Neutrophil (primary cell): ENCODE measurements around the gene EFCAB5.
"Not testable (repeated sequence)": the region's sequence is repeated elsewhere in the genome, so short reads cannot be mapped to it uniquely, and the experiment has no call there.

Source experiments
- H3K27ac ChIP-seq: fragments of 200-600 bp; sonication (generic); 2 replicates; pipeline ENCODE4 v1.5.1; 2016; ENCODE audit warnings: mild to moderate bottlenecking, moderate library complexity
- H3K27me3 ChIP-seq: fragments of 200-600 bp; sonication (generic); 2 replicates; pipeline ENCODE4 v1.6.0; 2016; ENCODE audit warnings: mild to moderate bottlenecking
- H3K36me3 ChIP-seq: fragments of 200-600 bp; sonication (generic); 2 replicates; pipeline ENCODE4 v1.5.1; 2017
- H3K4me1 ChIP-seq, 2 experiments: fragments of 200-600 bp in 1 of 2; sonication (generic) in 1 of 2; 1 replicate in 1 of 2; 2 replicates in 1 of 2; pipeline versions ENCODE4 v1.5.1 to v1.6.1; 2013 to 2016; ENCODE audit warnings: low read depth in 1 of 2, low read length in 1 of 2, mild to moderate bottlenecking in 1 of 2, moderate library complexity in 1 of 2; ENCODE audit not compliant: control insufficient read depth in 1 of 2, insufficient read depth in 1 of 2
- H3K4me3 ChIP-seq, 2 experiments: fragments of 200-600 bp in 1 of 2; sonication (generic) in 1 of 2; 1 replicate in 1 of 2; 2 replicates in 1 of 2; pipeline ENCODE4 v1.5.1; 2013 to 2016; ENCODE audit warnings: low read depth in 1 of 2, low read length in 1 of 2, mild to moderate bottlenecking in 1 of 2, moderate library complexity in 1 of 2
- H3K9me3 ChIP-seq: fragments of 200-600 bp; sonication (generic); 2 replicates; pipeline ENCODE4 v1.5.1; 2016
- CTCF ChIP-seq: fragments of 200-600 bp; sonication (generic); IDR thresholded peaks from 2 replicates; pipeline ENCODE4 v1.5.1; 2016; ENCODE audit warnings: antibody characterized with exemption

EFCAB5 gene

GRCh38 chr17:29929533-29930408 lies 11.7 kb upstream of the EFCAB5 start, which contains the start of gene SSH2:
Gene SSH2 (minus strand): TSS chr17:29930228. CDS start chr17:29930000, 228 bp downstream.
- Histone ChIP-seq H3K27ac (peak within 1 kb of the TSS; percentile 87), H3K9me3 (no peaks in the 10 kb centered on the region), H3K27me3 (no peaks in the 10 kb centered on the region), H3K36me3 (no peaks in the 10 kb centered on the region), H3K4me1 (peaks cover 46 to 49% of the 10 kb centered on the region in 2 experiments), H3K4me3 (peak within 1 kb of the TSS; percentile 85 to 93)
- no peak for TF ChIP-seq CTCF

DNA sequence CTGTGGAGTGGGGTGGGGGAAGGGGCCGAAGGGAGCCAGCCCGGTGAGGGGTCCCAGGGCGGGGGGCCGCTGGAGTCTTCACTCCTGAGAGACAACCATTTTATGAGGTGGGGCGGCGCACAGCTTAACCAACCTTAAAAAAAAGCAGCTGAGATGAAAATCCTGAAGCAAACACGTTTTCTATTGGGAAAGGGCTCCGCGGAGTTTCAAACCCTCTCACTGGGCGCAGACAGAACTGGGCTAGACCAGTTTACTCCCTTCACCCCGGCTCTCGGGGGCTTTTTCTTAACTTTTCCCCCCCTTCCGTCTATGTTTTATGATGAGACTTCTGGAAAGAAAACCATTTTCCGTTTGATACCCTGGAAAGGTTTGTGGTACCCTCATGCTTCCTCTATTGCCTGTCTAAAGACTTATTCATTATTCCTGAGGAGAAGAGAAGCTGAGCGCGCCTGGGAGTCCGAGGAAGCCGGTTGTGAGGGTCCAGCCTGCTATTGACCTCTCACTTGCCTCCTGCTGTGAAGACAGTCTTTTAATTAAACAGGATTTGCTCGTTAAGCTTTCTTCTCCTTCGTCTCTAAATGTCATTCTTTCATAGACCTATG lies 10.9 kb upstream of the EFCAB5 start:
- H3K27ac ChIP-seq = peak overlapping the region; percentile 87
- H3K27me3 ChIP-seq = no peaks in the 10 kb centered on the region
- H3K4me1 ChIP-seq = peaks cover 42 to 44% of the 10 kb centered on the region in 2 experiments
- TF ChIP-seq CTCF = no peak
- H3K36me3 ChIP-seq = no peaks in the 10 kb centered on the region
- no peaks in the 10 kb centered on the region for H3K9me3 ChIP-seq
- H3K4me3 ChIP-seq = peak overlapping the region; percentile 85 to 93

DNA sequence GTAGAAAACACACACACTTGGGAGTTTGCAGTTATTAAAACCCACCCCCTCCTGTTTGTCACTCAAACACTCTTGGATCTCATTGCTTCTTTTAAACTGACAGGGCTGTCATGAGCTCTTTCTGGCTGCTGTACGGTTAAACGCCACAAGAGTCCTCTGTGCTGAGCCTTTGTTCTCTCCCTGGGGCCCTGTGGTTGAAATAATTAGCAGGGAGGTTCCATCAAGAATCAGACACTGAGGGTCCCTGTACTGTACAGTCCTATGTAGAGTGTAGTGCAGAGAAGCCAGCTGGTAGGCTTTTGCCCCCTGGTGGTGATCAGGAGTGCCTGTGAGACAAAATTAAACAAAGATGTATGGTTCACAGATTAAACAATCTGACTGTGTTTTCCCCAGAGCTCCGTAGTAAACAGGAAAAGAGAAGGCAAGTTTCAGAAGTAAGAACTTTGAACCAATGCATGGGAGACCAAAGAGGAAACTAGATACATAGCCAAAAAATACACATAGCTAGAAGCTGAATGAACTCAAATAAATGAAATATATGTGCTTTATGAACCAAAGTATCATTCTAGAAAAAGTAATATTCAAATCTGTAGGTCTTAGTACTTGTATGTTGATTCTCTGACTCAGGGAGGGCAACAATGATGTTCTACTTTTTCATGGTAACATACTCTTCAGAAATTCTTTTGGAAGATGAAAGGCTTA lies 10.1 kb upstream of the EFCAB5 start:
- no peaks in the 10 kb centered on the region for H3K9me3 ChIP-seq
- peaks cover 42 to 43% of the 10 kb centered on the region in 2 experiments for H3K4me1 ChIP-seq
- H3K27ac ChIP-seq = peak overlapping the region; percentile 87
- peak; percentile 75 for TF ChIP-seq CTCF
- no peaks in the 10 kb centered on the region for H3K36me3 ChIP-seq
- no peaks in the 10 kb centered on the region for H3K27me3 ChIP-seq
- H3K4me3 ChIP-seq = peak overlapping the region; percentile 85 to 93

- peaks cover 23 to 26% of the 10 kb centered on the region in 2 experiments for H3K4me1 ChIP-seq
- no peak overlapping the region for H3K27ac ChIP-seq
- H3K4me3 ChIP-seq = no peak overlapping the region
- TF ChIP-seq CTCF = no peak
- H3K36me3 ChIP-seq = no peaks in the 10 kb centered on the region
- no peaks in the 10 kb centered on the region for H3K9me3 ChIP-seq
- no peaks in the 10 kb centered on the region for H3K27me3 ChIP-seq
Observed at GRCh38 chr17:29933379-29933778, 8.1 kb upstream of the EFCAB5 start.

DNA sequence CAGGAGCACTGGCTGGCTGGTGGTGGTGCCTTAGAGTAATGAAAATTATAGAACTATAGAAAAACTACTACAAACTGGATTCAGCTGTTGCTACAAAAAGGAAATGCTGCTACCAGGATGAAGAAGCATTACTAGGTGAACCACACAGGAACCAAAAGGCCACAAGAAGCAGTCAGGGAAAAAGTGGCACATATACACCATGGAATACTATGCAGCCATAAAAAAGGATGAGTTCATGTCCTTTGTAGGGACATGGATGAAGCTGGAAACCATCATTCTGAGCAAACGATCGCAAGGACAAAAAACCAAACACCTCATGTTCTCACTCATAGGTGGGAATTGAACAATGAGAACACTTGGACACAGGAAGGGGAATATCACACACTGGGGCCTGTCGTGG lies 5.5 kb upstream of the EFCAB5 start:
- not testable (repeated sequence) for H3K27ac ChIP-seq, H3K4me3 ChIP-seq, H3K36me3 ChIP-seq, H3K9me3 ChIP-seq, H3K4me1 ChIP-seq, H3K27me3 ChIP-seq
